Cardiac muscle cell (in vitro differentiated cells and primary cell): Measurements from ENCODE around the gene FSHR. TPM values are rescaled to one million over a fixed set of nuclear protein-coding genes. Genes with fewer than 3 reads are reported as not detected.

Experiments used
- DNase-seq, 2 donors: peaks; one replicate each; pipeline versions ENCODE4 v3.0.0 to v3.0.0-alpha.2; 2010 to 2017; ENCODE audit warnings: low read depth in 1 of 2, low spot score in 1 of 2
- H3K27ac ChIP-seq: fragments of 200-600 bp; sonication (generic); 2 replicates; pipeline ENCODE4 v1.5.1; 2016
- H3K27me3 ChIP-seq: fragments of 200-600 bp; sonication (generic); 2 replicates; pipeline ENCODE4 v1.6.0; 2016; ENCODE audit warnings: control low read depth
- H3K36me3 ChIP-seq: fragments of 200-600 bp; sonication (generic); 2 replicates; pipeline ENCODE4 v1.5.1; 2016; ENCODE audit warnings: control low read depth
- H3K4me1 ChIP-seq: fragments of 200-600 bp; sonication (generic); 2 replicates; pipeline ENCODE4 v1.8.1; 2017; ENCODE audit warnings: low read depth, mild to moderate bottlenecking, mixed run types
- H3K4me3 ChIP-seq: fragments of 200-600 bp; sonication (generic); 2 replicates; pipeline ENCODE4 v1.5.1; 2016; ENCODE audit warnings: mild to moderate bottlenecking
- H3K9me3 ChIP-seq: fragments of 200-600 bp; sonication (generic); 2 replicates; pipeline ENCODE4 v1.5.1; 2017; ENCODE audit warnings: low read depth, mild to moderate bottlenecking, control low read depth
- polyA plus RNA-seq: library from polyadenylated mRNA; unstranded; fragments of >200 nt; fragmentation: Nextera tagmentation; extraction: Ambion mirVana; gene quantifications from 2 replicates; pipeline ENCODE4 v1.2.1, GENCODE V29; 2016
- total RNA-seq: library from RNA; depleted of rRNA; stranded (reverse); fragments of >200 nt; gene quantifications from 2 replicates; pipeline ENCODE4 v1.2.3, GENCODE V29; 2016
- TF ChIP-seq, protein P1 (sequence below): IDR thresholded peaks from 2 replicates; pipeline ENCODE4 v1.5.1; 2012; ENCODE audit warnings: low read depth, mild to moderate bottlenecking, low read length

Gene FSHR
- total and polyA plus RNA-seq, 2 experiments from 2014 or later: 0.95 to 2.2 TPM

DNA sequence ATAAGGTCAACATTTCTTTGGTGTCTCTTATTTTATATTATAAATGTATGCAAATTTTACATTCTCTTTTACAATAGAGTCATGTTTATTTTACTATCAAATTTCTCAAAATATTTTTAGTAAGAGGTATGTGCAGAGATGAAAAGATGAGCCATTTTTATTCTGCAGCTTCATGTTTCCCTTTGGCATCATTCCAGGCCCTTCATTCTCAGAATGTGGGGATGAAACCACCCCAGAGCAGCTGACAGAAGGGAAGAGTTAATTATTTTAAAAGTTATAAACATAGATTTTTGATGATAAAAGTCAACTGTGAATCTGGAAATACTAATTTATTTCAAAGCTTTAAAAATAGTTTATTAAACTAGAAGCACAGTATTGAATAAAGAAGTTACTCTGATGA, 12.8 kb upstream of the FSHR start:
- H3K27me3 ChIP-seq: no peaks in the 10 kb centered on the region
- no peak overlapping the region for H3K4me3 ChIP-seq
- TF ChIP-seq, protein P1, sequence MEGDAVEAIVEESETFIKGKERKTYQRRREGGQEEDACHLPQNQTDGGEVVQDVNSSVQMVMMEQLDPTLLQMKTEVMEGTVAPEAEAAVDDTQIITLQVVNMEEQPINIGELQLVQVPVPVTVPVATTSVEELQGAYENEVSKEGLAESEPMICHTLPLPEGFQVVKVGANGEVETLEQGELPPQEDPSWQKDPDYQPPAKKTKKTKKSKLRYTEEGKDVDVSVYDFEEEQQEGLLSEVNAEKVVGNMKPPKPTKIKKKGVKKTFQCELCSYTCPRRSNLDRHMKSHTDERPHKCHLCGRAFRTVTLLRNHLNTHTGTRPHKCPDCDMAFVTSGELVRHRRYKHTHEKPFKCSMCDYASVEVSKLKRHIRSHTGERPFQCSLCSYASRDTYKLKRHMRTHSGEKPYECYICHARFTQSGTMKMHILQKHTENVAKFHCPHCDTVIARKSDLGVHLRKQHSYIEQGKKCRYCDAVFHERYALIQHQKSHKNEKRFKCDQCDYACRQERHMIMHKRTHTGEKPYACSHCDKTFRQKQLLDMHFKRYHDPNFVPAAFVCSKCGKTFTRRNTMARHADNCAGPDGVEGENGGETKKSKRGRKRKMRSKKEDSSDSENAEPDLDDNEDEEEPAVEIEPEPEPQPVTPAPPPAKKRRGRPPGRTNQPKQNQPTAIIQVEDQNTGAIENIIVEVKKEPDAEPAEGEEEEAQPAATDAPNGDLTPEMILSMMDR: no peak
- no peaks in the 10 kb centered on the region for H3K9me3 ChIP-seq
- no peaks in the 10 kb centered on the region for H3K36me3 ChIP-seq
- no peaks in the 10 kb centered on the region for H3K4me1 ChIP-seq
- DNase-seq: no peak
- H3K27ac ChIP-seq: no peak overlapping the region

DNA sequence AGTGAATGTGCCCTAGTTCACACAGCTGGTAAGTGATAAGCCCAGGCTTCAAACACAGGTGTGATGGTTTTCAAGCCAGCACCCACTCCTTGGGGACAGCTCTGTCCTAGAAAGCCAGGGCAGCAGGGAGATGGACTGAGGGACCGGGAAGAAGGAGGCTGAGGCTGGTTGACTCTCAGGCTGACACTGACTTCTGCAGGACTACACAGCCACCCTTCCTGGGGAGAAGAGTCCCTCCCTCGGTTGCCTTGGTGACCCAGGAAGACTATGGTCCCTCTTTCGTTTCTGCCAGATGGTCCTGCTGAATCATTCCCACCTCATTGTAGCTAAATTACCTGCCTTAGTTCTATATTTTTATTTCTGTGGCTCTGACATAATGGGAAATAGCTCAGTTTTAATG, 11.3 kb upstream of the FSHR start:
- H3K4me1 ChIP-seq: no peaks in the 10 kb centered on the region
- no peak overlapping the region for H3K4me3 ChIP-seq
- no peak overlapping the region for H3K27ac ChIP-seq
- H3K9me3 ChIP-seq: no peaks in the 10 kb centered on the region
- TF ChIP-seq, protein P1: no peak
- H3K36me3 ChIP-seq: no peaks in the 10 kb centered on the region
- no peak for DNase-seq
- no peaks in the 10 kb centered on the region for H3K27me3 ChIP-seq

DNA sequence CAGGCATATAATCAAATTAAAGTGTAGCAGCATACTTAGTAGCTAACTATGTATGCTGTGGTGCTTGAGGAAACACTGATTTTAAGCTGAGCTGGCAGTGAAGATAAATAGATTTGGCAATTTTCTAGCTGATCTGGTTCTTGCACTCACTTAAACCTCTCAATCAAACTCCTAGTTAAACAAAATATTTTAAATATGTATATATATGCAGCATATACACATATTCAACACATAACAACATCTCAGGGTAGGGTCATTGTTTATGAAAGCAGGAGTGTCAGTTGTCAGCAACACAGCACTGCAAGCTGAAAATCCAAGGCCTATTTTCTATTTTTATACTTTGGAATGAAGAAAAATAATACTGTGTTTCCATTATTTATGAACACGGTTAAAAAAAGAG, 10.4 kb upstream of the FSHR start:
- TF ChIP-seq, protein P1: no peak

DNA sequence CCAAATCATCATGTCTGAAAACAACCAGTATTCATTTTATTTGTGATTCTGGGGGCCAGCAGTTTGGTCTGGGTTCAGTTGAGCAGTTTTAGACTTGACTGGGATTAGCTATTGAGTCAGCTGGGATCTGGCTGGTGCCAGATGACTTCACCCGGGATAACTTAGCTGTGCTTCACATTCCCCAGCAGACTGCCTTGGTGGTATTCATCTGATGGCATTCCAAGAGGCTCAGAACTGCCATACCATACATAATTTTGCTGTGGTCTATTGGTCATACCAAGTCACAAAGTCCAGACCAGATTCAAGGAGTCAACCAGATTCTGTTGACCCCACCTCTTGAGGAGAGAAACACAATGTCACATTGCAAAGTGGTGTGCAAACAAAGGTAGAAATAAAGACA, 7.8 kb upstream of the FSHR start:
- Histone ChIP-seq H3K27ac (no peak overlapping the region), H3K27me3 (no peaks in the 10 kb centered on the region), H3K9me3 (no peaks in the 10 kb centered on the region), H3K36me3 (no peaks in the 10 kb centered on the region), H3K4me1 (no peaks in the 10 kb centered on the region), H3K4me3 (no peak overlapping the region)
- no peak for DNase-seq
- TF ChIP-seq, protein P1: no peak

More for the DNA sequence above, 10.4 kb upstream of the FSHR start:
- Histone ChIP-seq H3K27ac (no peak overlapping the region), H3K9me3 (no peaks in the 10 kb centered on the region), H3K4me3 (no peak overlapping the region), H3K27me3 (no peaks in the 10 kb centered on the region), H3K36me3 (no peaks in the 10 kb centered on the region), H3K4me1 (no peaks in the 10 kb centered on the region)
- DNase-seq: no peak

DNA sequence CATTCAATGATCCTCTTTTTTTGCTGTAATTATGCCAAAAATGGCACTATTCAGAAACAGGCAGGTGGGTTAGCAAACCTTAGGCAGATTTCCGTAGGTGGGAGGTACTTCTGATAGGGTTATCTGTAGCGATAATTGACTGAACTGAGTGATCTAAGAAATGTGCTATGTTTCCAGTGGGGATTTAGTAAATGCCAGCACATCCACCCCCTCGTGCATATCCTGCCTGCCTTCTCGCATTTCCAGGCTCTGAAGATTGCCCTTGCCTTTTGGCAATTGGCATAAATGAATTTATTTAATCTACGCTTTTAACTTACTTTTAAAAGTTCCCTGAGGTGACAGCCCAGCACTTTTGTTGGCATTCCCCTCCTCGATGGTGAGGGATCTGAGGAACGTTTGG, 576 bp upstream of the FSHR start:
- Histone ChIP-seq H3K27me3 (no peaks in the 10 kb centered on the region), H3K27ac (peak overlapping the region; percentile 85), H3K4me3 (no peak overlapping the region), H3K9me3 (no peaks in the 10 kb centered on the region), H3K36me3 (no peaks in the 10 kb centered on the region), H3K4me1 (peaks cover 27% of the 10 kb centered on the region)
- peak in 1 of 2 donors; percentile 7 for DNase-seq
- TF ChIP-seq, protein P1: no peak

DNA sequence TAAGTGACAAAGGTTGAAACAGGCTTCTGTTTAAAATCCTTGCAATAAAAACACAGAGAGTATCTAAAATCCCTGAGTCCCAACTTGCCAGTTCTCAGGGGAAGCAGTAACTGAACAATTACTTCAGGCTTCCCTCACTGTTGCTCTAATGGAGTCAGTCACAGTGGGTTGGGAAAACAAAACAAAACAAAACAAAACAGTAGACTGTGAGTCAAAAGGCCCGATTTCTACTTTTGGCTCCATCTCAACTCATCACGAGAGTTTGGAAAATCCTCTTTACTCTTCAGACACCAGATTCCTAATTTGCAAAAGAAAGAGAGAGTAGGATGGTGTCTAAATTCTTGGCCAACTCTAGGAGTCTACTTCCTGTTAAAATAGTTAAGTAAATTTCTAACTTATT, 1.1 kb downstream of the FSHR start:
- Histone ChIP-seq H3K4me3 (no peak overlapping the region), H3K4me1 (peaks cover 27% of the 10 kb centered on the region), H3K27me3 (no peaks in the 10 kb centered on the region), H3K9me3 (no peaks in the 10 kb centered on the region), H3K27ac (peak overlapping the region; percentile 85), H3K36me3 (no peaks in the 10 kb centered on the region)
- TF ChIP-seq, protein P1: no peak
- peak in 1 of 2 donors; percentile 40 for DNase-seq
